Renal cortex interstitium (tissue), 11 donors: ENCODE results near the gene TTC28. TPM values are rescaled to one million over a fixed set of nuclear protein-coding genes. Genes with fewer than 3 reads are reported as not detected.

Source experiments
- DNase-seq, 11 donors: peaks; one replicate each; pipeline ENCODE4 v3.0.0-alpha.2; 2013; ENCODE audit warnings: low read depth in 9 of 11, low spot score in 4 of 11; ENCODE audit errors: extremely low read depth in 1 of 11
- polyA plus RNA-seq, 3 donors: library from polyadenylated mRNA; unstranded; fragments of 120-200 nt; gene quantifications; one replicate each; pipeline ENCODE4 v1.2.1, GENCODE V29; 2013; ENCODE audit not compliant: insufficient read length in 3 of 3

The TTC28 gene
- polyA plus RNA-seq, 3 donors = 33.1 to 43.1 (median 35.9) TPM

- no peak for DNase-seq
These were observed 558.7 kb downstream of the TTC28 start for GRCh38 chr22:28120691-28121592.

DNA sequence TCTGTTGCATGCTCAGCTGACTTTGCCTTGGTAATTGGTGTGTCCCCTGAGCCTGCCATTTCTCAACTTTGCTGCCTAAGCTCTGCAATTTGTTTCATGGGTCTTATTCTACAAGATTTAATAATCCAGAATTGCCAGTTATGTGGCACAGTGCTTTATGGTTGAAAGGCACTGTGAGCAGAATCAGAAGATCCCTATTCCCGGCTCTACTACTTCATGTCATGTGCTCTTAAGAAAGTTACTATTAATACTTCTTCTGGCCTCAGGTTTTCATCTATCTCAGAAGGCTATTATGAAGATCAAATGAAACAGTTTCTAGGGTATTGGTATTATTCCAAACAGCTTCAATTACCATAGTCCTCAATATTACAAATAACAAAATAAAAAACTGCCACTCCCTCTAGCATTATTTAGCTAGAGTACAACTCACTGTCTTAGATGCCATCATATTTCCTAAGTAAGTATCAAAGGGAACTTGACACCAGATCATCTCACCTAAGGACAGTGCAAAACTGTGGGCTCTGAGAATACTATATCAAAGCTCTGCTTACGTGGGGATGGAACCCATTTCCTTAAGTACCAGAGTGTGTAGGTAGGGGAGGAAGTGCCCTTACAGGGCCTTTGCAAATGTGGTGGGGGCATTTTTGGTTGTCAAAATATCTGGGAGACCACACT, 560.5 kb downstream of the TTC28 start:
- no peak for DNase-seq

DNA sequence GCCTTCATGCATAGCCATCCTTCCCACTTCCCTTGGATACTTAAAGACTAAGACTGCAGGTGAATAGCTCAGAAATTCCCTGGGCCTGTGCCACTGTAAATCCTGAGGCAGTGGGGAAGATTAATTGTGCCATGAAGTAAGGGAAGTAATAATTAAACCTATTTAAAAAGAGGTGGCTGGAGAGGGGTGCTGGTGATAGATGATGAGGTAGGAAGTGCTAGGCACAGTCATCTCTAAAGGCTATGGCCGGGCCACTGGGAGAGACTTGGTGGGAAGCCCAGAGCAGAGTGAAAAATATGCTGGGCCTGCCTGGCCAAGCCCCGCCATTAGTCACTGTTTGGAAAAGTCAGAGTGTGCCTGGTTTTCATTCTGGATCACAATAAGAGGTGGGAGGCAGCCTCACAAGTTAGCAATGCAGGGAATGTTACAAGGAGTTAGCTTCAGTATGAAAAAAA, 563.4 kb downstream of the TTC28 start:
- DNase-seq = peak in 3 of 11 donors; percentile 5 to 20 (median 13)

DNA sequence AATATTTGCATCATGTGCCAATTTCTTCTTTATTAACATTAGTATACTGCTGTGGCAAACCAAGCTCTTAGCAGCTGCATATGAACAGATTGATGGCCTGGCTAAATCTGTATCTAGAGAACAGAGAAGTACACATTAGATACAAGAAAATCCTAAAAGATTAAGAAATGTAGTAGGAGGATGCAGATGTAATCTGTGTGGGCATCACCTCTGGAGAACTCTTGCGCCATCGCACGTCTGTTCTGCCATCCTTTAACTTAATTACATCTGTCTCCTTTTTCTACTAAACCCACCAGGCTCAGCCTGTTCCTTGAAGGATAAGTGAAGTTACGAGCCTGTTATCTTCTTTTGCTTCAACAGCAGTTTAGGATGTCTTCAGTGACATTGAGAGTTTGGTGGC, 564.2 kb downstream of the TTC28 start:
- no peak for DNase-seq

DNA sequence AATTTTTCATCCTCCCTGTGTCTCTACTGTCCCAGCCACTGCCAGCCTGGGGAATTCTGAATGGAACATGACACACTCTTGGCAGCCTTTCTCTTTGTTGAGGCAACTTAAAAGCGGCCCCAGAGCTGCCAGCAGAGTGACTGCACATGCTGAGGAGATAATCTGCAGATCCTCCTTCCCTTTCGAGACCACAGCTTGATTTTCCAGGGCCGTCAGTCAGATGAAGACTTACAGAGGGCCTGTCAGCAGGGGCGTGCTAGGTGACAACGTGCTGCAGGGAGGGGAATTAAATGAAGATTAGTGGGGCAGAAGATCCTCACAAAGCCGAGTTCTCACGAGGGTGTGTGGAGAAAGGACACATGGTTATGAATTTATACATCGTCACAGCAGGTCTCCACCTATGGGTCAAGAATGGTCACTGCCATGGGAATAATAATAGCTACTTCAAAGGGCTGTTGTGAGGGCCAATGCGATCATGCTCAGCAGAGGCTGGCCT, 567.0 kb downstream of the TTC28 start:
- DNase-seq = peak in 3 of 11 donors; percentile 4 to 27 (median 9)

DNA sequence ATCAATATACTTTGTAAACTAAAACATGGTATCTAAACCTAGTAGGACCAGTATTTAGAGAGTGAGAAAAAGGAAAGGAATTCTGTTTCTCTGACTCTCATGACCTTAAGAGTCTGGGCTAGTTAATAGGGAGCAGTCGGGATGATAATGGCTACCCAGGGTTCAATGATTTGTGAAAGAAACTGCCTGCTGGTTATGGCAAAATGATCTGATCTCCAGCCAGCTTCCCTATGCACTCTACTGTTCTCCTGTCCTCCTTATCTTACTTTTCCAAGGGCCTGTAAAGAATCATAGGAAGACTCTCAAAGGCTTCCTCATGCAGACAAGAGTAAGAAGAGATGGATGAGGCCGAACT, 567.5 kb downstream of the TTC28 start:
- no peak for DNase-seq

GRCh38 chr22:28111501-28112189, 568.0 kb downstream of the TTC28 start:
- DNase-seq = no peak

GRCh38 chr22:28108851-28109250, 570.8 kb downstream of the TTC28 start:
- DNase-seq = no peak

GRCh38 chr22:28106617-28107016, 573.0 kb downstream of the TTC28 start:
- DNase-seq = no peak

GRCh38 chr22:28105988-28106387, 573.7 kb downstream of the TTC28 start:
- DNase-seq = no peak

GRCh38 chr22:28105413-28105812, 574.2 kb downstream of the TTC28 start:
- no peak for DNase-seq

DNA sequence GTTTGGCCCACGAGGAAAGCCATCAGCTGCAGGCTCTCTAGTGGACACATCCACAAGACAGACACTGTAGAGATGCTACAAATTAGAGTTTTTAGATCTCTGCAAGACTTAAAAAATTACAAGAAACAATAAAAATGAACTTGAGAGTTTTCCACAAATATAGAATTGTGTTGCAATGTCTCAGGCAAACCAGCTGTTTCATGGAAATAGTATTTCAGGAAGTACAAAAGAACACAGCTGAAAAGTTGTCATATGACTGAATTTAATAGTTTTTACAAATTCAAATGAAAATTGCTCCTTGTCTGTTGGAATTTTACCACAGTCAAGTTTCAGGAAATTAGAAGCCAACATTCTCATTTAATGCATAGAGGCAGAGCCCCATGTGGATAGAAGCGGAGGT, 576.0 kb downstream of the TTC28 start:
- no peak for DNase-seq

- no peak for DNase-seq
These were observed 577.4 kb downstream of the TTC28 start for GRCh38 chr22:28102151-28102812.

DNA sequence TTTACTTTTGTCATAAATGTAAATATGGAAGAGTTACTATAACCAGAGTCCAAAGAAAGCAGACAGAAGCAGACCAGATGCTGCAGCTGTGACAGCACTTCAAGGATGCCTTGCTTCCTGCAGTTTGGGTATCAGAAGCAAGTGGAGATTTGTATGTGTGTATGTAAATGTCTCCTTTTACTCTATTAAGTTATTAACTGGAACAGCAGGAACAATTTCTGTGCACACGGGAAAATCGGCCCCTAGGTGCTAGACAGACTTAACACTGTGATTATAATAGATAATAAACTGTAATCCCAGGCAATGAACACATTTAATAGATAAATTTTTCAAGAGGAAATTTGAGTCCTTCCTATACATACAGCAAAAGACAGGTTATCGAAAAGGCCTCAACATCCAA, 582.0 kb downstream of the TTC28 start:
- DNase-seq = no peak

DNA sequence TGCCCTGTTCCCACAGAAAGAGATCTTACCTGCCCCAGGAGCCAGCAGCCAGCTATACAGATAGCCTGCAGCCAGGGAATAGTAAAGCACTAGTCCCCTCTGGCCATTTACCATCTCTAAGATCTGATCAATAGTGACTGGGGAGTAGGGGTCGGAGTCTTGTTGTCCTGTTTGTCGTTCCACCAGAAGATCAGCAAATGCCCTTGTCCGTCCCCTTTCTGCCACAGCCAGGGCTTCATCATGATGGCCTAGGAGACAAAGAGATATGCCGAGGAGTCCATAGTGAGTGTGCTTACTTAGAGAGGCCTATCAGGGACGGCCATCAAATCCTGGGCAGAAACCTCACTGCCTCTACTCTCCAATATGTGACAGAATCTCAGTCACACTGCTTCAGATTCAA, 583.5 kb downstream of the TTC28 start:
- no peak for DNase-seq

GRCh38 chr22:28095316-28096095, 584.1 kb downstream of the TTC28 start:
- DNase-seq = no peak

- DNase-seq = no peak
These were observed 584.9 kb downstream of the TTC28 start for GRCh38 chr22:28094771-28095170.

DNA sequence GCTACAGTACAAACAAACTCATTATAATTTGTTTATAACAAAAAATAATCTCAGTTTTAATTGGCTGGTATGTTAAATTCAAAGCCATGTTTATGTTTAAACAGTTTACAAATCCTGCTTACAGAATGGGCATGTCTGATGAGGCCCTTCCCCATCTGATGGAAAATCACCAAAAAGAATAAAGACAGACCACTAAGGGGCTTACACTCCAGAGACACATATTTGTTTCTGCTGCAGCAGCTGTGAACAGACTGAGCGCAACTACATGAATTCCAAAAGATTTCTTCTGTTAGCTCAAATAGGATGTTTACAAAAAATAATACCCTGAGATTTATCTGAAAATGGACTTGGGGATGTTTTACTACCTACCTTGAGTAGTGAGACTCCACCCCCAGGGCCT, 585.9 kb downstream of the TTC28 start:
- no peak for DNase-seq
